ENCODE results near the gene ODAD4.

GRCh38 chr17:41986634-41987033 lies 56.2 kb downstream of the ODAD4 start:
- TF ChIP-seq CTCF (IDR thresholded peaks at IDR 0.05; ENCODE audit: low read depth, low read length) (no peak), EZH2phosphoT487 (IDR thresholded peaks at IDR 0.05; ENCODE audit: low read depth) (no peak)
